H9 (cell line): Measurements from ENCODE around the gene ANKK1. TPM values are rescaled to one million over a fixed set of nuclear protein-coding genes. Genes with fewer than 3 reads are reported as not detected.

Source experiments
- DNase-seq: peaks from one replicate; pipeline ENCODE4 v3.0.0-alpha.2; 2017
- H2AFZ ChIP-seq: one replicate; pipeline ENCODE4 v1.6.1; 2013; ENCODE audit warnings: mild to moderate bottlenecking, low read length, control low read depth, moderate library complexity
- H2AK5ac ChIP-seq: 2 replicates; pipeline ENCODE4 v1.6.1; 2013; ENCODE audit warnings: low read length, control low read depth, mixed read lengths; ENCODE audit not compliant: insufficient read length
- H2BK120ac ChIP-seq: one replicate; pipeline ENCODE4 v1.6.1; 2013; ENCODE audit warnings: low read depth, mild to moderate bottlenecking, low read length, control low read depth, inconsistent platforms; ENCODE audit not compliant: poor library complexity, severe bottlenecking
- H2BK12ac ChIP-seq: 2 replicates; pipeline ENCODE4 v1.6.1; 2013; ENCODE audit warnings: low read length, control low read depth, mixed read lengths, low read depth; ENCODE audit not compliant: insufficient read length
- H2BK15ac ChIP-seq: 2 replicates; pipeline ENCODE4 v1.6.1; 2013; ENCODE audit warnings: low read depth, low read length, control low read depth
- H2BK20ac ChIP-seq: one replicate; pipeline ENCODE4 v1.6.1; 2013; ENCODE audit warnings: low read depth, mild to moderate bottlenecking, low read length, control low read depth, inconsistent platforms; ENCODE audit not compliant: poor library complexity, severe bottlenecking
- H2BK5ac ChIP-seq: 2 replicates; pipeline ENCODE4 v1.6.1; 2013; ENCODE audit warnings: low read length, control low read depth, mixed read lengths; ENCODE audit not compliant: insufficient read length
- H3K14ac ChIP-seq: 2 replicates; pipeline ENCODE4 v1.6.1; 2013; ENCODE audit warnings: low read length, control low read depth; ENCODE audit not compliant: insufficient read depth
- H3K18ac ChIP-seq: 2 replicates; pipeline ENCODE4 v1.6.1; 2013; ENCODE audit warnings: low read depth, mild to moderate bottlenecking, mixed read lengths, low read length, control low read depth; ENCODE audit not compliant: insufficient read length
- H3K23ac ChIP-seq: 2 replicates; pipeline ENCODE4 v1.6.1; 2013; ENCODE audit warnings: low read length, control low read depth, mixed read lengths, low read depth; ENCODE audit not compliant: insufficient read length
- H3K23me2 ChIP-seq: 2 replicates; pipeline ENCODE4 v1.6.1; 2013; ENCODE audit warnings: low read depth, mild to moderate bottlenecking, mixed read lengths, low read length, control low read depth; ENCODE audit not compliant: insufficient read length, poor library complexity, severe bottlenecking
- H3K27ac ChIP-seq: 2 replicates; pipeline ENCODE4 v1.5.1; 2013; ENCODE audit warnings: low read length, control low read depth, mixed read lengths, low read depth; ENCODE audit not compliant: insufficient read length
- H3K27me3 ChIP-seq: 2 replicates; pipeline ENCODE4 v1.6.1; 2013; ENCODE audit warnings: low read length, control low read depth, inconsistent platforms; ENCODE audit not compliant: insufficient read depth
- H3K4ac ChIP-seq: 2 replicates; pipeline ENCODE4 v1.6.1; 2013; ENCODE audit warnings: low read depth, mild to moderate bottlenecking, control low read depth, inconsistent platforms, low read length, moderate library complexity
- H3K4me1 ChIP-seq: 2 replicates; pipeline ENCODE4 v1.6.1; 2013; ENCODE audit warnings: low read length, control low read depth, inconsistent platforms; ENCODE audit not compliant: insufficient read depth
- H3K4me2 ChIP-seq: 2 replicates; pipeline ENCODE4 v1.6.1; 2013; ENCODE audit warnings: low read length, control low read depth, mixed read lengths; ENCODE audit not compliant: insufficient read length, insufficient read depth
- H3K56ac ChIP-seq: 2 replicates; pipeline ENCODE4 v1.6.1; 2013; ENCODE audit warnings: low read depth, mild to moderate bottlenecking, mixed read lengths, low read length, control low read depth; ENCODE audit not compliant: insufficient read length
- H3K79me1 ChIP-seq: 2 replicates; pipeline ENCODE4 v1.6.1; 2013; ENCODE audit warnings: low read depth, mild to moderate bottlenecking, moderate library complexity, low read length, control low read depth, inconsistent platforms; ENCODE audit not compliant: insufficient read depth, poor library complexity, severe bottlenecking
- H3K79me2 ChIP-seq: 2 replicates; pipeline ENCODE4 v1.6.1; 2013; ENCODE audit warnings: low read length, control low read depth, inconsistent platforms; ENCODE audit not compliant: insufficient read depth
- H3K9ac ChIP-seq: 2 replicates; pipeline ENCODE4 v1.6.1; 2013; ENCODE audit warnings: low read length, control low read depth, mixed read lengths; ENCODE audit not compliant: insufficient read length; ENCODE audit errors: extremely low read depth
- H3K9me3 ChIP-seq: one replicate; pipeline ENCODE4 v1.6.1; 2013; ENCODE audit warnings: low read depth, low read length, inconsistent platforms; ENCODE audit not compliant: control insufficient read depth
- H3T11ph ChIP-seq: one replicate; pipeline ENCODE4 v1.6.1; 2013; ENCODE audit warnings: mild to moderate bottlenecking, low read length, control low read depth, inconsistent platforms
- H4K20me1 ChIP-seq: one replicate; pipeline ENCODE4 v1.6.1; 2013; ENCODE audit not compliant: control insufficient read depth, insufficient read length, insufficient read depth
- H4K5ac ChIP-seq: 2 replicates; pipeline ENCODE4 v1.6.1; 2013; ENCODE audit warnings: low read depth, mild to moderate bottlenecking, mixed read lengths, low read length, control low read depth; ENCODE audit not compliant: insufficient read length
- H4K8ac ChIP-seq: replicated peaks from 2 replicates; pipeline ENCODE4 v1.6.1; 2013; ENCODE audit warnings: low read length, control low read depth, mixed read lengths, low read depth; ENCODE audit not compliant: insufficient read length
- H4K91ac ChIP-seq: 2 replicates; pipeline ENCODE4 v1.6.1; 2013; ENCODE audit warnings: low read depth, mild to moderate bottlenecking, moderate library complexity, mixed read lengths, low read length, control low read depth; ENCODE audit not compliant: insufficient read length
- H3K27ac Mint-ChIP-seq, 3 experiments: 2 replicates in 2 of 3; 3 replicates in 1 of 3; pipeline ENCODE4 v1.8.0; 2020 to 2021; ENCODE audit warnings: mixed read lengths in 3 of 3, mild to moderate bottlenecking in 1 of 3, moderate library complexity in 1 of 3
- H3K27me3 Mint-ChIP-seq: 2 replicates; pipeline ENCODE4 v1.8.0; 2021; ENCODE audit warnings: low read depth, mild to moderate bottlenecking, moderate library complexity, mixed read lengths
- H3K36me3 Mint-ChIP-seq, 3 experiments: 2 replicates in 2 of 3; 3 replicates in 1 of 3; pipeline ENCODE4 v1.8.0; 2020 to 2021; ENCODE audit warnings: low read depth in 3 of 3, mixed read lengths in 3 of 3; ENCODE audit not compliant: insufficient read depth in 1 of 3
- H3K4me1 Mint-ChIP-seq, 2 experiments: 2 replicates each; pipeline ENCODE4 v1.8.0; 2020; ENCODE audit warnings: mixed read lengths in 2 of 2
- H3K4me3 Mint-ChIP-seq, 2 experiments: 2 replicates in 1 of 2; 3 replicates in 1 of 2; pipeline ENCODE4 v1.8.0; 2020 to 2021; ENCODE audit warnings: mild to moderate bottlenecking in 2 of 2, mixed read lengths in 2 of 2, moderate library complexity in 1 of 2
- H3K9me3 Mint-ChIP-seq, 2 experiments: 2 replicates in 1 of 2; 3 replicates in 1 of 2; pipeline ENCODE4 v1.8.0; 2020; ENCODE audit warnings: mild to moderate bottlenecking in 2 of 2, mixed read lengths in 2 of 2, moderate library complexity in 1 of 2
- CTCF ChIP-seq: fragments of 200-600 bp; sonication (generic); conservative IDR thresholded peaks from 3 replicates; pipeline ENCODE4 v1.8.0; 2021; ENCODE audit warnings: antibody characterized with exemption, mild to moderate bottlenecking
- WGBS: extraction: QIAGEN DNeasy Blood & Tissue Kit; methylation state at CpG from one replicate; pipeline ENCODE4 v1.1.7; 2013; ENCODE audit warnings: missing lambda C conversion rate, low lambda C conversion rate, mixed read lengths; ENCODE audit not compliant: insufficient read length; ENCODE audit errors: extremely low coverage; 5-methylcytosine and 5-hydroxymethylcytosine counted together
- total RNA-seq: library from RNA; stranded (reverse); gene quantifications from 2 replicates; pipeline ENCODE4 v1.2.1, GENCODE V29; 2021

ANKK1 gene
- total RNA-seq, 1 experiment from 2014 or later = 0.20 TPM

GRCh38 chr11:113396690-113397089, 9.1 kb downstream of the ANKK1 start:
- Histone ChIP-seq H3K18ac (no peak overlapping the region), H4K91ac (no peak overlapping the region), H4K20me1 (no peaks in the 10 kb centered on the region), H3K79me1 (no peaks in the 10 kb centered on the region), H3K79me2 (no peaks in the 10 kb centered on the region), H2BK20ac (no peak overlapping the region), H4K5ac (no peak overlapping the region), H3K23ac (no peak overlapping the region), H2BK5ac (no peak overlapping the region), H3K9me3 (no peaks in the 10 kb centered on the region), H3K27ac (no peak overlapping the region), H3K14ac (no peak overlapping the region), H3K4ac (no peak overlapping the region), H3K9ac (no peak overlapping the region), H3K56ac (no peak overlapping the region), H2AK5ac (no peak overlapping the region), H2BK12ac (no peak overlapping the region), H3T11ph (no peak overlapping the region), H2AFZ (no peak overlapping the region), H3K27me3 (no peaks in the 10 kb centered on the region), H2BK15ac (no peak overlapping the region), H3K4me2 (no peak overlapping the region), H3K23me2 (no peaks in the 10 kb centered on the region), H4K8ac (no peak overlapping the region), H2BK120ac (no peak overlapping the region), H3K4me1 (no peaks in the 10 kb centered on the region)
- Mint-ChIP-seq H3K9me3 (no peaks in the 10 kb centered on the region), H3K36me3 (no peaks in the 10 kb centered on the region), H3K4me1 (0 out of 4 replicates have a peak, but pooled peaks cover 0 to 4% of the 10 kb centered on the region in 2 experiments), H3K27ac (no peak overlapping the region), H3K4me3 (no peak overlapping the region), H3K27me3 (peaks cover 11% of the 10 kb centered on the region)
- no CpG with 5 or more reads among the region's 1 CpG for WGBS
- no peak for TF ChIP-seq CTCF
- no peak for DNase-seq
